NCI-H1092 treated with DMSO at 0.1 percent for 48 hours (cell line): ENCODE results near the gene DCUN1D5.

ENCODE experiments used
- DNase-seq: peaks from one replicate; lab custom pipeline; 2025; lab: John Stamatoyannopoulos, UW

Gene DCUN1D5

DNA sequence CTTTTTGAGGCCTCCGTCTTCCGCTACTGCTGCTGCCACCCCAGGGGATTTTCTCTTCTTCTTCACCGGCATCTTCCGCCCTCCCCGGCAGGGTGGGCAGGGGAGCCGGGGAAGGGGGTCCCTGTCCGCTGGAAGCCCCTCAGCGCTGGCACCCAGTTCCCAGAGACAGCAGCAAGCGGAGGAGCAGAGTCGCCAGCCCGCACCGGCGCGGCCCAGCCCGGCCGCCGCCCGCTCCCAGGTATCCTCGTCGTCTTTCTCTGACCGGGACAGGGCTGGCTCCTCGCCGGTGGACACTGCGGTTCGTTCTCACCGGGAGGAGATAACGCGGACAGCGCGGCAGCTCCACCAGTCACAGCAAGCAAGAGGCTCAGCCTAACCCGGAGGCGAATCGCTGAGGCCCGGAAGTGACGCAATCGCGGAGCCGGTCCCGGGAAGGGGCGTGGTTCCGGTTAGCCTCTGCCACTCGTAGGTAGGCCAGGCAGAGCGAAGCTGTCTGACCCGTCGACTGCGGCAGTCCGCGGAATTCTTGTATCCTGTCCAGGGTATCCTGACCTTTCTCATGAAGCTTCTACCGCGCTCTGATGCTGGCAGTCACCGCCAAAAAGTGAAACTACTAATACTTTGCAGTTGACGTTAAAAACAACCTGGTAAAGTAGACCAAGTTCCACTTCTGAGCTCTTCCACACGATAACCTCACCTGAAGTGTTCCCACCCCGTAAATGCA lies at the start of gene DCUN1D5:
DCUN1D5 (minus strand) TSS at position 360 of the 724 bp plus-strand sequence; CDS start at position 72, 288 bp downstream.
- DNase-seq = peak; percentile 95

DNA sequence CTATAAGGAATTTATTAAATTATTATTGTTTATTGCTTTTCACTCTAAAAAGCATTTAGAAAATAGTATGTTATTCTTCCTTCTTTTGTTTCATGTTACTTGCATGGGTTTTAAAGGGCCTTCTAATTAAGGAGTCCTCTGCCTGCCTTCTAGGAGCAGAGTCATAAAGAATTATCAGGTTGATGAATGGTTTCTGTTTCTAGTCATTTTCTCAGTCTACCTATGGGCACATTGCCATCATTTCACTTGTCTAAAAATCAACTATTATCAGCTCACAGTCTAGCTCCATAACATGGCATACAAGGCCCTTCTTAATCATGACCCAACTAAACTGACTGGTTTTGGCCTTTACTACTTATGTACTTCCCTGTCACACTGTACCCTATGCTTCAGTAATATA lies 33.5 kb upstream of the DCUN1D5 start:
- no peak for DNase-seq

DNA sequence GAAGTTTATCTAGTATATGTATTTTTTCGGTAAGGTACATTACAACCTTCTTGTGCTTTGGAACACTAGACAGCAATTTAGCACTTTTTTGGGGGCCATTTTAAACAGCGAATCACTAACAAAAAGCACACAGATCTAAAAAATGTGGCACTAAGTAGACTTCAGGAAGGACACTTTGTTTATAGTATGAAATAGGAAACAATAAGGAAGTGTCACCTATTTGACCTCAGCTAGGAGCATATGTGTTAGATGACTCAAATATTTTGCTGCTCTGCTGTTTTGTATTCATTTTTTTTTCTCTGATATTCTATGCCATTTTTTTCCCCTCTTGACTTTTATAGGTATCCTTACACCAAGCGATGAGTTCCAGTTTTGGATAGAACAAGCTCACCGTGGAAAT lies 22.9 kb upstream of the DCUN1D5 start:
- DNase-seq = no peak

DNA sequence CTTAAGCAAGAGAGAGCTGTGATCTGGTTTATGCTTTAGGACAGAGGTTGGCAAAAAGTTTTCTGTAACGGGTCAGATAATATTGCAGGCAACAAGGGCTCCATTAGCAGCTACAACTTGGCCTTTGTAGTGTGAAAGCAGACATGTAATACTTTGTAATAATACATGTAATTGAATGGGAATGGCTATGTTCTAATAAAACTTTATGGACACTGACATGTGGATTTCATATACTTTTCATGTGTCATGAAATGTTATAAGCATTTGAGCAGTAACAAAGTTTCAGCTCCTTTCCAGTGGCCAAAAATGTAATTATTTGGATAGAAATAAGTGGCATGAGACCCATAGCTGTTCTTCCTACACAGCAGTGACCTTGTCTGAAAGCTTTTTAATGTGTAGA lies 20.4 kb upstream of the DCUN1D5 start:
- DNase-seq = no peak

DNA sequence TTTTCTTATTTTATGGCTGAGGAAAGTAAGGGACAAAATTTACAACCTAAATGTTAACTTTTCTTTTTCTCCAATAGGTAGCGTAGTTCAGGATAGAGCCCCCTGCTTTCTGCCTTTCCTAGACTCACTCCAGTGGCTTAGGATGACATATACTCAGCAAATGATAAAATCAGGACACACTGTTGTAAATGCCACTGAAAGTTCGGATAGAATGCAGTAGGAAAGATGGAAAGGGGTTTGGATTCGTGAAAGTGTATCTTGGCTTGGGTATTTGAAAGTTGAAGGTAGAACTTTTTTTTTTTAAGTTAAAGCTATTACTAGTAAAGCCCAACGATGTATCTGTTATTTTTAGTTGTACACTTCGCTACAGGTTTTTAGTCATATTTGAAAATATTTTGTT lies 19.4 kb upstream of the DCUN1D5 start:
- no peak for DNase-seq

DNA sequence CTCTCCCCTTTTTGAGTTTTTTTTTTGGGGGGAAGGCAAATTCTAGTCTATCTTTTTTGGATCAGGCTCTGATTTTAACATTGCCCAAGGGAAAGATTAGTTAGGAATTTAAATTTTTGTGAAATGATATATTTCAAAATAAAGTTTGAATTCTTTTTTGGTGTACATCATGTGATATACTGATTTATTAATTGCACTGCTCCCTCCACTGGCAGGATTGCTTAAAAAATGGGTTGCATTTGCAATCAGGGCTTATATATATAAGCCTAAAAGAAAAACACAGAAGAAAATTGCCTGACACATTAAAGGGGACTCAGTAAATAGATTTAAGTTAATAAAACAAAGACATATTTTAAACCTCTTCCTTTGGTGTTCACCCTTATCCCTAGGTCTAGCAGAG lies 18.4 kb upstream of the DCUN1D5 start:
- no peak for DNase-seq

DNA sequence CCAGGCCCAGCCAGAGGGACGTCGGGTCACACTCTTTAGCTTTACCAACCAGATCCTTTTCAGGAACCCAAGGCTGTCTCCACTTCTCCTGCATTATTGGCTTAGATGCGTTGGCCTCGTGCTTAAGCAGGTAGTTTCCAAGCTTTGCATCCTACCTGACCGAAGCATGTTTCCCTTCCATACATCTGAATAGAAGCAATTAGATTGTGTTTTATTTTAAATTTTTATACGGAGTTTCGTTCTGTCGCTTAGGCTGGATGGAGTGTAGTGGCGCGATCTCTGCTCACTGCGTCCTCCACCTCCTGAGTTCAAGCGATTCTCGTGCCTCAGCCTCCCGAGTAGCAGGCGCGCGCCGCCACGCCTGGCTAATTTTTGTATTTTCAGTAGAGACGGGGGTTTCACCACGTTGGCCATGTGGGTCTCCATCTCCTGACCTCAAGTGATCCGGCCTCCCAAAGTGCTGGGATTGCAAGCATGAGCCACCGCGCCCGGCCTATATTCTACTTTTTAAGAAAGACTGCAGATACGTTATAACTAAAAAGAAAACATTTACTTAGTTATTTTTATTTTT lies 17.9 kb upstream of the DCUN1D5 start:
- DNase-seq = no peak

DNA sequence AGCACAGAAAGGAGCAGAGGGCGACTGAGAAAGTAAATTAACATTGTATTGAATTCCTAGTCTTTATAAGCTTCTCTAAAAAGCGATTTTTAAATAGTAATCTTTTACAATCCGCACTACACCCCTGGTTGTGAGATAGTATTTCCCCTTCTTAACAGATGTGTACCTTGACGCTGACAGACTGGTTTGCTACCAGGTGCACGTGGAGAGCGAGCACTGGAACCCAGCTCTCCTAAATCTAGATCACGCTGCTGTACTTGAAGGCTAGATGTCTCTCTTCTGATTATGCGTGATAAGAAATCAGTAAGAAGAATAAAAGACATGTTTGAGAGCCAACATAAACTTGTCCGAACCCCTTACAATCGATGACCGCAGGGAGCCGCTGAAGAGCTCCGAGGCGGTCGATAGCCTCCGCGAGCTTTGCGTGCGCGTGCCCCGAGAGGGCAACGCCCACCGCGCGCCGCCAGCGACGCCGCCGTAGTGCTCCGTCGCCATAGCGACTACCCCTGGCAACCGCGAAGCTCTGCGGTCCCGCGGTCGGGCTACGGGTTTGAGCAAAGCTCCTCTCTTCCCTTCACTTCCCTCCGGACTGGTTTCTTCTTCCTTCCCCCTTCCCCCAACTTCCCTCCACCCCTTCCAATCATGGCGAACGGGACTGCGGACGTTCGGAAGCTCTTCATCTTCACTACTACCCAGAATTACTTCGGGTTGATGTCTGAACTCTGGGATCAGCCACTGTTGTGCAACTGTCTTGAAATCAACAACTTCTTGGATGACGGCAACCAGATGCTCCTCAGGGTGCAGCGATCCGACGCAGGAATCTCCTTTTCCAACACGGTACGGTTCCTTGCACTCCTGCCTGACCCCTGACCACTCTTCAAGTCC lies 17.2 kb upstream of the DCUN1D5 start, which contains the start of gene DYNC2H1:
DYNC2H1 (plus strand) TSS at position 494 of the 885 bp plus-strand sequence; CDS start at position 643, 149 bp downstream.
- DNase-seq = peak; percentile 94

DNA sequence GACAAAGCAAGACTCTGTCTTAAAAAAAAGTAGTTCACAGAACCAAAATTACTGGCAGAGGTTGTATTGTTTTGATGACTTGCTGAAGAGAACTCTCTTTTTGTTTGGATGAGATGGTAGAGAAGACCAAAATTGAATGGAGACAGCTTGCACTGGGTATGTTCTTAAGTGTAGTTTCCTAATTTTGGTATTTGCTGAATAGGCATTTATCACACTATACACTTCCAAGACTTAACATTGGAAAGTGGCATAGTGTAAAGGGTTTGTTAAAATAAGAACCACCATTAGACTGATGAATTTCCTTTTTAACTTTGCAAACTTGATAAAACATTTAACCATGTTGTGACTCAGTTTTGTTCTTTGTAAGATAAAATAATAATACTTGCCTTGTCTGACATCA lies 5.3 kb upstream of the DCUN1D5 start:
- no peak for DNase-seq

DNA sequence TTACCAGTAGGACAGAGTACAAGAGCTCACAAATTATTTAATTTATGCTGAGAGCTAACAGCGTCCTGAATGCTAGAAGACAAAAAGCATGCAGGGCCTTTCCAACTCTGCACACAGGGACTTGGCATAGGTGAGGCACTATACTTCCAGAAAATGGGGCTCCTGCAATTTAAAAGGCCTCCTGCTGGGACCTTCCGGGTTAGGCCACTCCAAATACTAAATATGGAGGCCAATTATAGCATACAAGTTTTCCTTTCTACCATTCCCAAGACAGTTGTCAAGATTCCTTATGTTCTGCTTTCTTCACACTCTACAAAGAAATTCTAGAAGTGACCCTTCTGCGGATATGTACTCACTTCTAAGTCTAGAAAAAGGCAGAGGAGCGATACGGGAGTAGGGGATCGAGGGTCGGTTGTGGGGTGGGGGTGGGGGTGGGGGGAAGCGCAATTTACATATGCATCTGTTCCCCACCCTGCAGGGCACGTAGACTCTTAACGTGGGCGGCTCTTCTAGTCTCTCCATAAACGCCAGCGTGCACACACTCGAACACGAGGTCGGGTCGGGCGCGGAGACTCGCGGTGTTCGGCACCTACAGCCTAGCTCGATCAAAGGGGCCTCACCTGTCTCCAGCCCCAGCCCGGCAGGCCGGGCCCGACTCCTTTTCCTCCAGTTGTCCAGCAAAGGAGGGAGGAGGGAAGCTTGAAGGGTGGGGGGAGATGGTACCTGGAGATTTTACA lies 728 bp downstream of the DCUN1D5 start:
- DNase-seq = peak; percentile 38

DNA sequence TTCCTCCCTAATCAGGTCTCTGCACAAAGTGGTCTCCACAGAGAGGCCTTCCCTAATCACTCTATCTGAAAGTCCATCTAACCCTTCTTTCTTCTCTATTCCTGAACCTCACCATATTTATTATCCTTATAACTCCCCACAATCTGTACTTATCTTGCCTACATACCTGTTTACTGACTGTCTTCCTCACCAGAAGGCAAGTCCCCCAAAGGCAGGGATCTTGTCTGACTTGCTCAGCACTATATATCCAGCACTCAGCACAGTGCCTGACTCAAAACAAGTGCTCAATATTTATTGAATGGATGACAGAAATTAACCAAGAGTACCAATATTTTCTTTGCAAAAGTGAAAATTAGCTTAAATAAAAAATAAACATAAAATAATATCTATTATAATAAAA lies 5.5 kb downstream of the DCUN1D5 start:
- DNase-seq = no peak

DNA sequence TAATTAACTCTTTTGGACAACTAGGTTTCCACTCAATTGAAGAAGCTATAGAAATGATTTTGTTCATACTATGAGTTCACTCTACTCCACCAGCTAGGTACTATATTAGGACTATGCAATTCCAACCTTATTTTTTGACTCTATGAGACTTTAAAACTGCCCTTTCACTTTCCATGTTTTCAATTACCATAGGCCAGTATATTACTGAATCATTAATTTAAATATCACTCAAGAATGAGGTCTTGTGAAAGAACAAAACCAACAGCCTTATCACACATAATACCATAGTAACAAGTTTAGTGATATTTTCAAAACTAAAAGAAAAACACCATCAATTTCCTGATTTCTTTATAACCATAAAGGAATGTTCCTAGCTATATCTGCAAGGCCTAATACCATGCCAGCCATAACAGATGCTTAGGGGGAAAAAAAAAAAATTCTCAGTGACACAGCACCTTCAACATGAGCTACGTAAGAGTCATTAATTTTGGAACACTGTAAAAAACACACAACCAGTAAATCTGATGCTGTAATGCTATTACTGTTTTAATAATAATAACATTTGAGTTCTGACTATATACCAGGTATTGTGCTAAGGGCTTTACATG lies 6.1 kb downstream of the DCUN1D5 start:
- no peak for DNase-seq

DNA sequence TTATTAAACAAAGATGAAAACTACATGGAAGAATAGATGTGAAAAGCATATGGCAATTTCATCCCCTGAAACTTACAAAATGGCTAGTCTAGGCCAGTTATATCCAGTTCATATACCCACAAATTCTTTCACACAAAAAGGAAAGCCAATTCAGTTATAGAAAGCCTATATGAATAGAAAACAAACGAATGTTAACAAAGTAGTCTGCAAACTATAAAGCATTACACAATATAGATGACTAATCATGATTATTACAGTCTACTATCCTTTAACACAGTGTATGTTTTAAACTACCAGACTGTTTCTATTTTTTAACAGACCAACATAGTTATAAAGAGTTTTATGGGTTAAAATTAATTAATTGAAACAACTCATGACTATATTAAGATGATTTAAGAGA lies 12.1 kb downstream of the DCUN1D5 start:
- no peak for DNase-seq

DNA sequence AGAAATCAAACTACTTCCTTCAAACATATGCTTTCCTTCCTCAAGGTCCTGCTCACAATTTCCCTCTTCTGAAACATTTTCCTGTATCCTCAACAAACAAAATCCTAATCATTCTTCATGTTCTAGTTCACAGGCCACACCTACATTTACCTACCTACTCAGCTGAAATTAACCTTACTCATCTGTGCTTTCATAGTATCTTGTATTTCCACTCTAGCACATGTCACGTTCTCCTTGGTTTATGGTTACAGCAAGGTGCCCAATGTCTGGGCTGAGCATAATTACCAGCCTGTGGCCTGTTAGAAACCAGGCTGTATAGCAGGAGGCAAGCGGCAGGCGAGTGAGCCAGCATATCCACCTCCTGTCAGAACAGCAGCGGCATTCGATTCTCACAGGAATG lies 13.2 kb downstream of the DCUN1D5 start:
- DNase-seq = no peak

DNA sequence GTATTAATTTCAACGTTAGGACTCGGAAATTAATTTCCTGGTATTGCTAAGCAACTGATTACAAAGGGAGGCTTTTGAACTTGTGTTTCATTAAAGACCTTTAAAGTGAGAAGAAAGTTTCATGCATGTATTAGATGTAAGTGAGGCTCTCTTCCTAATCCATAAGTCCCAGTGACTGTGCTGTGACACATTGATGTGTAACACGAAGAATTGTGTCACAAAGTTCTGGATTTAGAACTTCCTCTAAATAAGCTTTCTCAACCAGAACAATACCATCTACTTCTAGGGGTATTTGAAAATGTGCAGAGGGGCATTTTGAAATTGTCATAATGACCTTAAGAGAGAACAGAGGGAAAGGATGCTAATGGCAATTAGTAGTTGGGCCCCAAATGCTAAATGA lies 14.4 kb downstream of the DCUN1D5 start:
- DNase-seq = no peak

DNA sequence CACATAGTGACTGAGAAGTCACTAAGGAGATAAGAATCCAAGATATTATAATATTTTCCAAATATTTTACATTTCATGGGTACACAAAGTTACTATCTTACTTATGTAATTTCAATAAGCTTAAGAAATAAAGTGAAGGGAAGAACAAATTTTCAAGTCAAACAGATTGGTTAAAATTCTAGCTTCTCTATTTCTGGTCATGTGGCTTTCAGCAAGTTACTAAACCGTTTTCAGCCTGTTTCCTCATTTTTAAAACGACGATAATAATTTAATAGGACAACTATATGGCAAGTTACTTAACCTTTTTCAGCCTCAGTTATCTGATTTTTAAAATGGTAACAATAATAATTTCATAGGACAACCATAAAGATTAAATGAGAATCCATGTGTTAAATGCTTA lies 15.6 kb downstream of the DCUN1D5 start:
- no peak for DNase-seq

DNA sequence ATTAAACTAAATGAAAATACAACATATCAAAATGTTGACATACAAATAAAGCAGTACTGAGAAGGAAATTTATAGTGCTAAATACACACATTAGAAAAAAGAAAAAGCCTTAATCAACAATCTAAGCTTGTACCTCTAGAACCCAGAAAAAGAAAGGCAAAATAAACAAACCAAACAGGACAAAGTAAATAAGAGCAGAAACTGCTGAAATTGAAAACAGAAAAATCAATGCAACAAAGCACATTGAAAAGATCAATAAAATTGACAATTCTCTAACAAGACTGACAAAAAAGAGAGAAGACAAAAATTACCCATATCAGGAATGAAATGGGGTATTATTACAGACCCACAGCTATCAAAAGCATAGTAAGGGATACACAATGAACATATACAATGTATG lies 21.0 kb downstream of the DCUN1D5 start:
- no peak for DNase-seq

DNA sequence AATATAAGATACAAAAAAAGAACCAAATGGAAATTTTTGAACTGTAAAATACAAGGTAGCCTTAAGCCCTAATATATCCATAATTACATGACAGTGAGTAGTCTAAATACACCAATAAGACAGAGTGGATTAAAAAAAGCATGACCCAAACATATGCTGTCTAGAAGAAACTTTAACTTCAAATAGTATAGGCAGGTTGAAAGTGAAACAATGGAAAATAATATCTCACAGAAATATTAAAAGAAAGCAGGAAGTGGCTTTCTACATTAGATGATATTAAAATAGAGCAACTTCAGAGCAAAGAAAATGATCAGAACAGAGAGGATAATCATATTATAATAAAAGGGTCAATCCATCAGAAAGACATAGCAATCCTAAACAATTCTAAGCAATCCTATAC lies 21.8 kb downstream of the DCUN1D5 start:
- no peak for DNase-seq

DNA sequence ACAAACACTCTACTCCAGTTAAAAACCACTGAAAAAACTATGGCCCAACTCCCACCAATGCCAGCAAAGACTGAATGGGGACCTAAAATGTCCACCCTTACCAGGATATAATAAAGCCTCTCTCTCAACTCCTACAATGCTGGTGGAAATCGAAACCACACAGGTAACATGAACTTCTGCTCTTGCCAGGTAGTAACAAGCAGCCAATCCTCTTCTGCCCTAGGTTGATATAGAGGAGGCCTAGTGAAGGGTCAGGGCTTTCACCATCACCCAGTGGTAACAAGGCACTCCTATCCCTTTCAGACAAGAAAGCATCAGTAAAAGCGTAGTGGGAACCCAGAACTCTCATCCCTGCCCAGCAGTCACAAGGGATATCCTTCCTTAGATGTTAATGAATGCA lies 22.6 kb downstream of the DCUN1D5 start:
- DNase-seq = no peak

DNA sequence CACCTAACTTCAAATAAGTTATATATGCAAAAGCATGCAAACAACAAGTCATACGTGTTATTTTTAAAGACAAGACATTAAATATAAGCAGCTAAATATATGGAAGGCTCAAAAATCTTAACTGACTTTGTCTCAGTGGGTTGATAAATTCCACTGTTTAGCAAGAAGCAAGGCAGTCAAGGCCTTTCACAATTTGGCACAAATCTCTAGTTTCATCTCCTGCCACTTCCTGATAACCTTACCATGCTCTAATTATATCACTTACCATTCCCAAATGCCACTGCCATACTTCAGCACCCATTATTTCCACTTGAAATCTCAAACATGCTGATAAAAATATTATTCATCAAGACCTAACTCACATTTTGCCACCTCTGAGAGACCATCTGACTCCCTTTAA lies 24.8 kb downstream of the DCUN1D5 start:
- DNase-seq = no peak

DNA sequence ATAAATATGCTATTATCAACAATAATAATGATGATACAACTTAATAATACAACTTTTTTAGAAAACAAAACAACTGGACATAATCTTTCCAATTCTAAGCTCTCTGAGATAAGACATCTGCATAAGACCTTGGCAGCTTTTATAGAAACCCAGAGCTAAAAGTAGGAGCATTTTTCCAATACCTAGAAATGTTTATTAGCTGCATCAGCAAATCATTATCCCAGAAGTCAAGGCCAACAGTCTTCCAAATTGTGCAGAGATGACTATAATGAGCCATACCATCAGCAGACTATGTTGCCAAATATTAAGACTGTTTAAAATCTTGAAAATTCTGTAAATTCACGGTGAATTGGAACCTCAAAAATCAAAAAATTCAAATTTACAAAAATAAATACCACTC lies 30.3 kb downstream of the DCUN1D5 start:
- no peak for DNase-seq
